LNCAP (cell line): ENCODE measurements around the gene DLG3.

Experiments
- TF ChIP-seq, protein P1 (sequence below): fragments of 450-650 bp; IDR thresholded peaks from 2 replicates; pipeline ENCODE4 v1.5.1; 2017; ENCODE audit warnings: mild to moderate bottlenecking

Gene DLG3

DNA sequence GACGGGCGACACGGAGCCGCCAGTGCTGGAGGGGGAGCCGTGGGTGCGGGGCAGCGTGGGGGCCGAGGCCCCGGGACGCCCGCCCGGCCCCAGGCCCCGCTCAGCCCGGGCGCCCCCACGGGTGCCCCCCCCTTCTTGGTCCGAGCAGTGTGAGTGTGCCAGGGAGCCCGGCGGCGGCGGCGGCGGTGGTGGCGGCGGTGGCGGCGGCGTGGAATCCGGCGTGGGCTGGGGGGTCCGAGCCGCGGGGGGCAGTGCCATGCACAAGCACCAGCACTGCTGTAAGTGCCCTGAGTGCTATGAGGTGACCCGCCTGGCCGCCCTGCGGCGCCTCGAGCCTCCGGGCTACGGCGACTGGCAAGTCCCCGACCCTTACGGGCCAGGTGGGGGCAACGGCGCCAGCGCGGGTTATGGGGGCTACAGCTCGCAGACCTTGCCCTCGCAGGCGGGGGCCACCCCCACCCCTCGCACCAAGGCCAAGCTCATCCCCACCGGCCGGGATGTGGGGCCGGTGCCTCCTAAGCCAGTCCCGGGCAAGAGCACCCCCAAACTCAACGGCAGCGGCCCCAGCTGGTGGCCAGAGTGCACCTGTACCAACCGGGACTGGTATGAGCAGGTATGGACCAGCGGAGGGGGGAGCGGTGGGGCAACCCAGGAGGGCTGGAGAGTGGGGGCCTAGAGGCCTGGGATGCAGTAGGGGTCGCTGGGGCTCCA lies 466 bp downstream of the DLG3 start:
- TF ChIP-seq, protein P1, sequence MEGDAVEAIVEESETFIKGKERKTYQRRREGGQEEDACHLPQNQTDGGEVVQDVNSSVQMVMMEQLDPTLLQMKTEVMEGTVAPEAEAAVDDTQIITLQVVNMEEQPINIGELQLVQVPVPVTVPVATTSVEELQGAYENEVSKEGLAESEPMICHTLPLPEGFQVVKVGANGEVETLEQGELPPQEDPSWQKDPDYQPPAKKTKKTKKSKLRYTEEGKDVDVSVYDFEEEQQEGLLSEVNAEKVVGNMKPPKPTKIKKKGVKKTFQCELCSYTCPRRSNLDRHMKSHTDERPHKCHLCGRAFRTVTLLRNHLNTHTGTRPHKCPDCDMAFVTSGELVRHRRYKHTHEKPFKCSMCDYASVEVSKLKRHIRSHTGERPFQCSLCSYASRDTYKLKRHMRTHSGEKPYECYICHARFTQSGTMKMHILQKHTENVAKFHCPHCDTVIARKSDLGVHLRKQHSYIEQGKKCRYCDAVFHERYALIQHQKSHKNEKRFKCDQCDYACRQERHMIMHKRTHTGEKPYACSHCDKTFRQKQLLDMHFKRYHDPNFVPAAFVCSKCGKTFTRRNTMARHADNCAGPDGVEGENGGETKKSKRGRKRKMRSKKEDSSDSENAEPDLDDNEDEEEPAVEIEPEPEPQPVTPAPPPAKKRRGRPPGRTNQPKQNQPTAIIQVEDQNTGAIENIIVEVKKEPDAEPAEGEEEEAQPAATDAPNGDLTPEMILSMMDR = no peak

GRCh38 chrX:70445951-70446350 lies 1.3 kb downstream of the DLG3 start:
- TF ChIP-seq, protein P1 = no peak

GRCh38 chrX:70446380-70447350 lies 2.0 kb downstream of the DLG3 start:
- TF ChIP-seq, protein P1 = no peak

GRCh38 chrX:70449457-70449966 lies 4.9 kb downstream of the DLG3 start:
- TF ChIP-seq, protein P1 = no peak

GRCh38 chrX:70452143-70452733 lies 7.6 kb downstream of the DLG3 start:
- TF ChIP-seq, protein P1 = peak; percentile 62

- TF ChIP-seq, protein P1 = no peak
Measured at GRCh38 chrX:70453024-70453618, 8.5 kb downstream of the DLG3 start.
